C4-2B (cell line): Measurements from ENCODE around the gene PRAC2.

Experiments
- ZFX ChIP-seq: fragments of 450-650 bp; IDR thresholded peaks from 2 replicates; pipeline ENCODE4 v1.6.1; 2017
- TF ChIP-seq, protein P1 (sequence below): fragments of 450-650 bp; conservative IDR thresholded peaks from 2 replicates; pipeline ENCODE4 v1.5.1; 2017; ENCODE audit warnings: mild to moderate bottlenecking

DNA sequence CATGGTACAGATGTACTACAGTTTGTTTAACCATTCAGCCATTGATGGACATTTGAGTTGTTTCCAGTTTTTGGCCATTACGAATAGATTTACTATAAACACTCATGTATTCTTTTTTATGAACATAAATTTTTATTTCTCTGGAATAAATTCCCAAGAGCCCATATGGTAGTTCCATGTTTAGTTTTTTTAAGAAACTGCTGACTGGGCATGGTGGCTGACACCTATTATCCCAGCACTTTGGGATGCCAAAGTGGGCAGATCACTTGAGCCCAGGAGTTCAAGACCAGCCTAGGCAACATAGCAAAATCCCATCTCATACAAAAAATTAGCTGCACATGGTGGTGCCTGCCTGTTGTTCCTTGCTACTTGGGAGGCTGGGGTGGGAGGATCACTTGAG is 30.9 kb upstream of the PRAC2 start:
- TF ChIP-seq, protein P1, sequence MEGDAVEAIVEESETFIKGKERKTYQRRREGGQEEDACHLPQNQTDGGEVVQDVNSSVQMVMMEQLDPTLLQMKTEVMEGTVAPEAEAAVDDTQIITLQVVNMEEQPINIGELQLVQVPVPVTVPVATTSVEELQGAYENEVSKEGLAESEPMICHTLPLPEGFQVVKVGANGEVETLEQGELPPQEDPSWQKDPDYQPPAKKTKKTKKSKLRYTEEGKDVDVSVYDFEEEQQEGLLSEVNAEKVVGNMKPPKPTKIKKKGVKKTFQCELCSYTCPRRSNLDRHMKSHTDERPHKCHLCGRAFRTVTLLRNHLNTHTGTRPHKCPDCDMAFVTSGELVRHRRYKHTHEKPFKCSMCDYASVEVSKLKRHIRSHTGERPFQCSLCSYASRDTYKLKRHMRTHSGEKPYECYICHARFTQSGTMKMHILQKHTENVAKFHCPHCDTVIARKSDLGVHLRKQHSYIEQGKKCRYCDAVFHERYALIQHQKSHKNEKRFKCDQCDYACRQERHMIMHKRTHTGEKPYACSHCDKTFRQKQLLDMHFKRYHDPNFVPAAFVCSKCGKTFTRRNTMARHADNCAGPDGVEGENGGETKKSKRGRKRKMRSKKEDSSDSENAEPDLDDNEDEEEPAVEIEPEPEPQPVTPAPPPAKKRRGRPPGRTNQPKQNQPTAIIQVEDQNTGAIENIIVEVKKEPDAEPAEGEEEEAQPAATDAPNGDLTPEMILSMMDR: no peak
- no peak for TF ChIP-seq ZFX
